ENCODE data around the gene FAM53C.

DNA sequence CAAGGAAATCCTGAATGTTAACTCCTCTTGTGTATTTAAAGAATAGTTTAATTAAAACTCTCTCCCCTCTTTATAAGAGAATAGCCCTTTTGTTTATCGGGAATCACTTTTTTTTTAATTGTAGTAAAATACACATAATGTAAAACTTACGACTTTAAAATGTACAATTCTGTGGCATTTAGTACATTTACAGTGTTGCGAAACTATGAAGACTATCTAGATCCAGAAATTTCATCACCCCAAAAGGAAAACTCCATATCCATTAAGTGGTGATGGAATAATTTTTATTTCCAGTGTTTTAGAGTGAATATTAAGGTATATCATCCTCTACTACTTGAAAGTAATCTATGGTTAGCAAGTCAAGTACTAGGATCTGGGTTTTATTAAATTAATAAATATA, 51.3 kb downstream of the FAM53C start:
- TF ChIP-seq, protein P1, sequence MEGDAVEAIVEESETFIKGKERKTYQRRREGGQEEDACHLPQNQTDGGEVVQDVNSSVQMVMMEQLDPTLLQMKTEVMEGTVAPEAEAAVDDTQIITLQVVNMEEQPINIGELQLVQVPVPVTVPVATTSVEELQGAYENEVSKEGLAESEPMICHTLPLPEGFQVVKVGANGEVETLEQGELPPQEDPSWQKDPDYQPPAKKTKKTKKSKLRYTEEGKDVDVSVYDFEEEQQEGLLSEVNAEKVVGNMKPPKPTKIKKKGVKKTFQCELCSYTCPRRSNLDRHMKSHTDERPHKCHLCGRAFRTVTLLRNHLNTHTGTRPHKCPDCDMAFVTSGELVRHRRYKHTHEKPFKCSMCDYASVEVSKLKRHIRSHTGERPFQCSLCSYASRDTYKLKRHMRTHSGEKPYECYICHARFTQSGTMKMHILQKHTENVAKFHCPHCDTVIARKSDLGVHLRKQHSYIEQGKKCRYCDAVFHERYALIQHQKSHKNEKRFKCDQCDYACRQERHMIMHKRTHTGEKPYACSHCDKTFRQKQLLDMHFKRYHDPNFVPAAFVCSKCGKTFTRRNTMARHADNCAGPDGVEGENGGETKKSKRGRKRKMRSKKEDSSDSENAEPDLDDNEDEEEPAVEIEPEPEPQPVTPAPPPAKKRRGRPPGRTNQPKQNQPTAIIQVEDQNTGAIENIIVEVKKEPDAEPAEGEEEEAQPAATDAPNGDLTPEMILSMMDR (conservative IDR thresholded peaks at IDR 0.05; ENCODE audit: low read depth, low read length) = no peak
- TF ChIP-seq EZH2 (IDR thresholded peaks at IDR 0.05; ENCODE audit: borderline replicate concordance, low read depth, low read length, poor library complexity, severe bottlenecking) = no peak

Data from A673 (cell line).